AG10803 (cell line): ENCODE data around the gene CCNB1IP1.
"Not testable (repeated sequence)": the region's sequence is repeated elsewhere in the genome, so short reads cannot be mapped to it uniquely, and the experiment has no call there.

ENCODE experiments used
- DNase-seq: peaks from one replicate; pipeline ENCODE4 v3.0.0; 2010; ENCODE audit warnings: low read depth
- H3K4me3 ChIP-seq: 2 replicates; pipeline ENCODE4 v1.5.1; 2011; ENCODE audit warnings: mild to moderate bottlenecking, low read length, control low read depth
- TF ChIP-seq, protein P1 (sequence below): conservative IDR thresholded peaks from 2 replicates; pipeline ENCODE4 v1.5.1; 2011; ENCODE audit warnings: mild to moderate bottlenecking, low read length, control low read depth, inconsistent platforms

Gene CCNB1IP1

GRCh38 chr14:20376071-20376588 lies 43.1 kb upstream of the CCNB1IP1 start:
- H3K4me3 ChIP-seq, result no peak overlapping the region
- TF ChIP-seq, protein P1, sequence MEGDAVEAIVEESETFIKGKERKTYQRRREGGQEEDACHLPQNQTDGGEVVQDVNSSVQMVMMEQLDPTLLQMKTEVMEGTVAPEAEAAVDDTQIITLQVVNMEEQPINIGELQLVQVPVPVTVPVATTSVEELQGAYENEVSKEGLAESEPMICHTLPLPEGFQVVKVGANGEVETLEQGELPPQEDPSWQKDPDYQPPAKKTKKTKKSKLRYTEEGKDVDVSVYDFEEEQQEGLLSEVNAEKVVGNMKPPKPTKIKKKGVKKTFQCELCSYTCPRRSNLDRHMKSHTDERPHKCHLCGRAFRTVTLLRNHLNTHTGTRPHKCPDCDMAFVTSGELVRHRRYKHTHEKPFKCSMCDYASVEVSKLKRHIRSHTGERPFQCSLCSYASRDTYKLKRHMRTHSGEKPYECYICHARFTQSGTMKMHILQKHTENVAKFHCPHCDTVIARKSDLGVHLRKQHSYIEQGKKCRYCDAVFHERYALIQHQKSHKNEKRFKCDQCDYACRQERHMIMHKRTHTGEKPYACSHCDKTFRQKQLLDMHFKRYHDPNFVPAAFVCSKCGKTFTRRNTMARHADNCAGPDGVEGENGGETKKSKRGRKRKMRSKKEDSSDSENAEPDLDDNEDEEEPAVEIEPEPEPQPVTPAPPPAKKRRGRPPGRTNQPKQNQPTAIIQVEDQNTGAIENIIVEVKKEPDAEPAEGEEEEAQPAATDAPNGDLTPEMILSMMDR, result no peak
- no peak for DNase-seq

DNA sequence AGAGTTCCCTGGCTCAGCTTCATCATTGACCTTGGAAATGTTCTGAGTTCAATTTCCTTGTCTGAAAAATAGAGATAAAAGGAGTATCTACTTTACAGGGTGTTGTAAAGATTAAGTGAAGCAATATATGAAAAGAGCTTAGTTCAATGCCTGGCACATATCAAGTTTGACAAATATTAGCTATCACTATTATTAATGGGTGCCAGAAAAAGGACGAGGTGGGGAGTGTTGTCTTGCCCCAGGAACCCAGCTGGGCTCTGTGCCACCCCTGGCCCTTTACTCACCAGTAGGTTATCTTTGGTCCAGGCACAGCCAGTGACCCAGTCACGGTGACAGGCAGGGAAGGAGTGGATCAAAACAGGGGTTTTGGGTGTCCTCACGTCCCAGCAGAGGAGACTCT lies 42.4 kb upstream of the CCNB1IP1 start:
- DNase-seq, result no peak
- H3K4me3 ChIP-seq, result no peak overlapping the region
- TF ChIP-seq, protein P1, result no peak

GRCh38 chr14:20372796-20373195 lies 39.7 kb upstream of the CCNB1IP1 start:
- TF ChIP-seq, protein P1, result no peak
- no peak overlapping the region for H3K4me3 ChIP-seq
- DNase-seq, result no peak

DNA sequence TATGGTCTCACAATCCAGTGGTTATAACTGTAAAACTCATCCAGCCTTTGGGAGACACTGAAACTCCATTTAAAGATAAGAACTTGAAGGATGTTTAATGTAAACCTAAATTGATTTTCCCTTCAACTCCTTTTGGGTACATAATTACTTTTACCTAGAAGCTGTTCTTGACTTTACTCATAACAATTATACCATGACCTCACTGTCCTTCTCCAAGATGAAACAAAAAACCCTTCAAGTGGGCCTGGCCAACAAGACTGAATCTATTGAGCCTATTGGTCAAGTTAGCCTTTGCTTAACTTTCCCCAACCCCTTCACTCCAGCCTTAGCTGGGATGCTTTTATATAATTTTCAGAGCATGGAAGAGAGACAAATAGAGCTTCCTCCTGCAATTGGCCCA lies 32.8 kb upstream of the CCNB1IP1 start:
- TF ChIP-seq, protein P1, result no peak
- no peak overlapping the region for H3K4me3 ChIP-seq

DNA sequence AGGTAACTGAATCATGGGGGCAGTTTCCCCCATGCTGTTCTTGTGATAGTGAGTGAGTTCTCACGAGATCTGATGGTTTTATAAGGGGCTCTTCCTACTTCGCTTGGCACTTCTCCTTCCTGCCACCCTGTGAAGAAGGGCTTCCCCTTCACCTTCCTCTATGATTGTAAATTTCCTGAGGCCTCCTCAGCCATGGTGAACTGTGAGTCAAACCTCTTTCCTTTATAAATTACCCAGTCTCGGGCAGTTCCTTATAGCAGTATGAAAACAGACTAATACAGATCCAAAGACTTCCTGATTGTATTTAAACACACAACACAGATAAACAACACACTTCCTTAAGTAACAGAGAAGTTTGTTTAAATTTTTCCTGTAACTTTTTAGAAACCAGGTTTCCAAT lies 25.4 kb upstream of the CCNB1IP1 start:
- not testable (repeated sequence) for H3K4me3 ChIP-seq, DNase-seq

More for the DNA sequence above, 32.8 kb upstream of the CCNB1IP1 start:
- DNase-seq, result no peak

DNA sequence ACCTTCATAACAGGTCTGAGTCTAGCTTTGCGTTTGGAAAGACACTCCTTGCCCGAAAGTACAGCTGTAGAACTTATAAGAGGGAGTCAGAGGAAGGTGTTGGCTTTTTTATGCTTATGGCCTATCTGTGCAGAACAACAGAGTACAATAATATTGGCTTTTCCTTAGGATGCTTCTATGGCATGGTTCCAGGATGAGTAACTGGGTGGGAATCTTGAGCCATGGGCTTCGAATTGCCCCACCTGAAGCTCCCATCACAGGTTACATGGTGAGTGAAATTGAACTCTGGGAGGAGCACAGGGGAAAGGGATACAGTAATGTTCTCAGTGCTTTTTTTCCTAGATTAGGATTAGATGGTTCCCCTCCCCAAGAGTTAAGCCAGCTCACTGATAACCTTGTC lies 23.3 kb upstream of the CCNB1IP1 start:
- TF ChIP-seq, protein P1, result no peak
- no peak for DNase-seq

GRCh38 chr14:20350860-20351259 lies 17.8 kb upstream of the CCNB1IP1 start:
- H3K4me3 ChIP-seq, result no peak overlapping the region
- TF ChIP-seq, protein P1, result peak; percentile 37
- peak; percentile 23 for DNase-seq

More for the DNA sequence above, 23.3 kb upstream of the CCNB1IP1 start:
- H3K4me3 ChIP-seq, result no peak overlapping the region

GRCh38 chr14:20350282-20350681 lies 17.2 kb upstream of the CCNB1IP1 start:
- DNase-seq, result no peak
- no peak overlapping the region for H3K4me3 ChIP-seq
- TF ChIP-seq, protein P1, result no peak
